Naive B cell (primary cell): Measurements from ENCODE around the gene ZNF791. TPM values are rescaled to one million over a fixed set of nuclear protein-coding genes. Genes with fewer than 3 reads are reported as not detected.
A peak's percentile ranks its signal among the peaks of the same experiment; 100 is the strongest.
"Not testable (repeated sequence)": the region's sequence is repeated elsewhere in the genome, so short reads cannot be mapped to it uniquely, and the experiment has no call there.

ENCODE experiments used
- ATAC-seq, 2 donors: fragments of 150-1000 bp; cut with Tn5 transposase; 2 replicates each; pipeline ENCODE4 v1.10.0; 2021; ENCODE audit warnings: low read depth in 2 of 2, mild to moderate bottlenecking in 2 of 2, moderate library complexity in 2 of 2
- DNase-seq: peaks from one replicate; pipeline ENCODE4 v3.0.0; 2022
- H3K27ac Mint-ChIP-seq, 6 donors: one replicate each; pipeline ENCODE4 v1.8.0; 2020 to 2022; ENCODE audit warnings: mild to moderate bottlenecking in 6 of 6, mixed read lengths in 6 of 6, moderate library complexity in 5 of 6, inconsistent platforms in 2 of 6
- H3K27me3 Mint-ChIP-seq, 3 donors: one replicate each; pipeline ENCODE4 v1.8.0; 2021 to 2022; ENCODE audit warnings: mixed read lengths in 3 of 3, mild to moderate bottlenecking in 1 of 3
- H3K36me3 Mint-ChIP-seq, 2 donors: one replicate each; pipeline ENCODE4 v1.8.0; 2020 to 2022; ENCODE audit warnings: mixed read lengths in 2 of 2, inconsistent platforms in 1 of 2, mild to moderate bottlenecking in 1 of 2
- H3K4me1 Mint-ChIP-seq, 3 donors: one replicate each; pipeline ENCODE4 v1.8.0; 2020 to 2022; ENCODE audit warnings: mixed read lengths in 3 of 3, inconsistent platforms in 1 of 3, mild to moderate bottlenecking in 1 of 3, moderate library complexity in 1 of 3
- H3K4me3 Mint-ChIP-seq, 8 donors: one replicate each; pipeline ENCODE4 v1.8.0; 2020 to 2022; ENCODE audit warnings: mild to moderate bottlenecking in 8 of 8, mixed read lengths in 8 of 8, moderate library complexity in 8 of 8, inconsistent platforms in 2 of 8
- H3K9me3 Mint-ChIP-seq, 7 donors: one replicate each; pipeline ENCODE4 v1.8.0; 2020 to 2022; ENCODE audit warnings: mixed read lengths in 7 of 7, mild to moderate bottlenecking in 5 of 7, inconsistent platforms in 2 of 7, moderate library complexity in 1 of 7
- polyA plus RNA-seq, 6 donors: library from polyadenylated mRNA; unstranded; fragments of 300-500 nt; fragmentation: Illumina TruSeq; gene quantifications; one replicate each; pipeline ENCODE4 v1.2.3, GENCODE V29; 2021; ENCODE audit warnings: low read depth in 6 of 6

Gene ZNF791
- polyA plus RNA-seq, 6 donors from 2014 or later = 22.8 to 44.1 (median 28.2) TPM

DNA sequence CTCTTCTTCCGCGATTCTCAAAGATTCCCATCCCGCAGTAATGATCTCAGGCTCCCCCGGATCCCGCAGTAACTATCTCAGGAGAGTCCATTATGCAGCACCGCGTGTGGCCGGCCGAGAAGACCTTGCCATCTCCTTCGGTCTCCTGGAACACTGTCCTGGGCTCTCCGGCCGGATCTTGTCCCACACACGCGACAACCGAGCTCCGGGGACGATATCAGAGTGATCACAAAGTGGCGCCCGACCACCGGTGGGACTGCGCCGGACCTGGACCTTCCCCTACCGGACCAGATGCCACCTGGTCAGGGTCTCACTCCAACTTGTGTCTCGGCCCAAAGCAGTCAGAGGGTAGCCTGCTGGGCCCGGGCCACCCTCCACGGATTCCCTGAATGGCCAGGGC is 31.8 kb downstream of the ZNF791 start:
- H3K4me1 Mint-ChIP-seq = peaks cover 10 to 22% (median 19%) of the 10 kb centered on the region in 3 donors
- H3K4me3 Mint-ChIP-seq = peak overlapping the region in 1 of 8 donors; percentile 6
- ATAC-seq (no peak), DNase-seq (no peak)
- no peaks in the 10 kb centered on the region for H3K9me3 Mint-ChIP-seq
- H3K27me3 Mint-ChIP-seq = no peaks in the 10 kb centered on the region
- peak overlapping the region in 1 of 6 donors; percentile 21 for H3K27ac Mint-ChIP-seq
- peaks cover 0 to 5% of the 10 kb centered on the region in 2 donors for H3K36me3 Mint-ChIP-seq

DNA sequence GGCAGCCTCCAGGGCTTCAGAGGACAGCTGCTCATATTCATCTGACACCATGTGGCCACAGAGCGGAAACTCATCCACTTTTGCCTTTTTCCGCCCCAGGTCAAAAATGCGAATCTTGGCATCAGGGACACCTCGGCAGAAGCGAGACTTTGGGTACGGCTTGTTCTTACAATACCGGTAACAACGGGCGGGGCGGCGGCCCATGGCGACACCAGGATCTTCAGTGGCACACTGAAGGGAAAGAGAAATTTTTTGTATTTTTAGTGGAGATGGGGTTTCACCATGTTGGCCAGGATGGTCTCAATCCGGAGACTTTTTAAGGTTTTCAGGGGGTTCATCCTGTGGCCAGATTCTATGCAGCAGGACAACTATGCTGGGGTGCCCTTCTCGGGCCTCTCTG is 33.0 kb downstream of the ZNF791 start:
- H3K9me3 Mint-ChIP-seq, DNase-seq, H3K4me3 Mint-ChIP-seq, H3K36me3 Mint-ChIP-seq, ATAC-seq, H3K27me3 Mint-ChIP-seq: not testable (repeated sequence)
- Mint-ChIP-seq H3K4me1 (peaks cover 16 to 26% (median 26%) of the 10 kb centered on the region in 3 donors), H3K27ac (peak overlapping the region in 2 of 6 donors; percentile 54 to 66)

DNA sequence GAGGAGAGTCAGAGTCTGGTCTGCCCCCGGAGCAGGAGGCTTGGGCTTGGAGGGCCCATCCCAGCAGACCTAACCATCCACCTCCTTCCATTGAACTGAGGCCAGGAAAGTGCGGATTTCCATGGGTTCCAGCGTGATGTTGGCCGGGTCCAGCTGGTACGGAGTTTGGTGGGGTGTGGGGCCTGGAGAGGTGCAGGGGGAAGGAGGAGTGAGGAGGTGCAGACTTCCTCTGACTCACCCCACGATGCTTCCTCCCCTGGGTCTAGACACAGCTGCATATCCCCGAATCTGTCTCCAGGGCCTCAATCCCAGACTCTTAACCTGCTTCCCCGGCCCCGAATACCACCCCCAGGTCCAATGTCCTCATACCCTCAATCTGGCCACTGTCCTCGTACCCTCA is 35.8 kb downstream of the ZNF791 start:
- Mint-ChIP-seq H3K27me3 (no peaks in the 10 kb centered on the region), H3K36me3 (peaks cover 0 to 5% of the 10 kb centered on the region in 2 donors), H3K27ac (peak overlapping the region in 2 of 6 donors; percentile 37 to 72), H3K9me3 (no peaks in the 10 kb centered on the region), H3K4me1 (peaks cover 5 to 21% (median 14%) of the 10 kb centered on the region in 3 donors), H3K4me3 (no peak overlapping the region)
- DNase-seq = no peak
- no peak for ATAC-seq

DNA sequence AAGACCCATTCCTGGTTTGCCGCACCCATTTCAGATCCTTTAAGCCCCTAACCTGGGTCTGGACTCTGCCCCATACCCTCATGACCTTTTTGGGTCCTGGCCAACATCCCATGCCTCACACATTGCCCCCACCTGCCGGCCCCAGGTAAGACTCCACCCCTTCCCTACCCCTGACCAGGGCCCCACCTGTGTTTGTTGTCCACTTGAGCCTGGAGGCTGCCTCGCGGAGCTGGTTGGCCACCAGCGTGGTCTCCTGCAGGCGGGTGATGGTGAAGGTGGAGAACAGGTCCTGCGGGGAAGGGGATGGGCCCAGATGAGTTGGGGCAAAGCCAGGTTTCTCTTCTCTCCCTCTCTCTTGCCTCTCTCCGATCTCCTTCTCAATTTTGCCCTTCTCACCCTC is 36.3 kb downstream of the ZNF791 start:
- Mint-ChIP-seq H3K4me1 (peaks cover 5 to 21% (median 14%) of the 10 kb centered on the region in 3 donors), H3K27me3 (no peaks in the 10 kb centered on the region), H3K4me3 (peak overlapping the region in 3 of 8 donors; percentile 30 to 45 (median 38)), H3K27ac (peak overlapping the region in 4 of 6 donors; percentile 37 to 83 (median 68)), H3K9me3 (no peaks in the 10 kb centered on the region), H3K36me3 (peaks cover 0 to 5% of the 10 kb centered on the region in 2 donors)
- no peak for DNase-seq
- ATAC-seq = no peak

DNA sequence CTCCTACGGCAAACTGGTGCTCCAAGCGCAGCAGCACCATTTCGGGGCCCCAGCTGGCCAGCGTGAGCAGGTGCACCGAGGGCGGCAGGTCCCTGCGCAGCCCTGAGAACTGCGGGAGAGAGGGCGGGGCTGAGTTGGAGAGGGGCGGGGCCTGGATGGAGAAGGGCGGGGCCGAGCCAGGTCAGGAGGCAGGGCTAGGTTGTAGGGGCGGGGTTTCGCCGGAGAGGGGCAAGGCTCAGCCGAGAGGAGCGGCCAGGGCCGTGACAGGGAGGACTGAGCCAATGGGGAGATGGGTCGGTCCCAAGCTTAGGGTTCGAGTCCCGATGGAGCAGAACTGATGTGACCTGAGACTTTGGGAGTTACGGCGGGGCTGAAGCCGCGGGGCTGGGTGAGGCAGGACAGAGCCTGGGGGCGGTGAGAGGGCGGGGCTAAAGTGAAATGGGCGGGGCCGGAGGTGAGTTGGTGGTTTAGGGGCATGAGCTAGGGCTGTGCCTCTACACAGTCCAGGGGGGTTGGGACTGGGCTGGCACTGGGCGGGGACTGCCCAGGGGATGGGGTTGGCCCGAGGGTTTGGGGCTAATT is 36.9 kb downstream of the ZNF791 start:
- no peaks in the 10 kb centered on the region for H3K9me3 Mint-ChIP-seq
- H3K36me3 Mint-ChIP-seq = peaks cover 0 to 5% of the 10 kb centered on the region in 2 donors
- H3K27ac Mint-ChIP-seq = peak overlapping the region in 2 of 6 donors; percentile 60 to 72
- peak overlapping the region in 3 of 8 donors; percentile 45 to 81 (median 65) for H3K4me3 Mint-ChIP-seq
- no peaks in the 10 kb centered on the region for H3K27me3 Mint-ChIP-seq
- DNase-seq = peak; percentile 19
- peaks cover 5 to 18% (median 14%) of the 10 kb centered on the region in 3 donors for H3K4me1 Mint-ChIP-seq
- ATAC-seq = peak; percentile 76 to 79

DNA sequence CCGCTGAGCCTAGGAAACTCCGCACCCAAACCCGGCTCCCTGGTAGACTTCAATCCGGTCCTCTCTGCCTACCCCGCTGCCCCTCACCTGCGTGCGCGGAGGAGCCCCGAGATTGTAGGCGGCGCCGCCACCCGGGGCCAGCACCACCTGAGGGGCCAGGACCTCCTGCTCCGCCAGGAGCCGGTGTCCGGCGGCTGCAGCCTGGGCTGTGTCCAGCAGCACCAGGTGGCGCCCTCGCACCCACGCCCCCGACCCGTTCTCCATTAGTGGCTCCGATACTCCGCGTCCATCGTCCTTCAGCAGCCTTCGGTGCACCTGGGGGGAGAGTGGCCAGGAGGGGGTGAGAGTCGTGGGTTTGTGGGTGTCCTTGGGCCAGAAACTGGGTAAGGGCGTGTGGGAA is 37.4 kb downstream of the ZNF791 start:
- H3K27ac Mint-ChIP-seq = peak overlapping the region in 1 of 6 donors; percentile 92
- no peaks in the 10 kb centered on the region for H3K27me3 Mint-ChIP-seq
- H3K4me1 Mint-ChIP-seq = peaks cover 5 to 18% (median 14%) of the 10 kb centered on the region in 3 donors
- no peaks in the 10 kb centered on the region for H3K9me3 Mint-ChIP-seq
- DNase-seq = no peak
- H3K36me3 Mint-ChIP-seq = peaks cover 0 to 5% of the 10 kb centered on the region in 2 donors
- ATAC-seq = peak in 1 of 2 donors; percentile 2
- no peak overlapping the region for H3K4me3 Mint-ChIP-seq

DNA sequence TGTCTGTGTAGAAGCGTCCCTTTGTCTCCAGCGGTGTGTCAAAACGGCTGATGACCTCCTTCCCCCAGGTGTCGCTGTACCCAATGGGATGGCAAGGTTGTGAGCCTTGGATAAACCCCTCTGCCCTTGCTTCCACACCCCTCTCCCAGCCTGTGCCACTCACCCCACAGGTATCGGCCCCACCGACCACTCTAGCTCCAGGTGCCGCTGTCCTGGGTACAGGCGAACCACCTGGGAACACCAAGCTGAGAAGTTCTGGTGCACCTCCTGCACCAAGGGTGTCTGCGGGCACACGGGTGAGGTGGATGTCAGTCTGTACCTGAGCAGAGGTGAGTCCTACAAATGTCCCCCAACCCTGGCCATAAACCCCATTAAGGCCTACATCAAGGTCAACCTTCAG is 39.2 kb downstream of the ZNF791 start:
- no peak overlapping the region for H3K4me3 Mint-ChIP-seq
- H3K9me3 Mint-ChIP-seq = no peaks in the 10 kb centered on the region
- ATAC-seq (no peak), DNase-seq (no peak)
- H3K27me3 Mint-ChIP-seq = no peaks in the 10 kb centered on the region
- H3K27ac Mint-ChIP-seq = peak overlapping the region in 1 of 6 donors; percentile 74
- peaks cover under 1 to 5% of the 10 kb centered on the region in 2 donors for H3K36me3 Mint-ChIP-seq
- H3K4me1 Mint-ChIP-seq = peaks cover 5 to 18% (median 12%) of the 10 kb centered on the region in 3 donors

DNA sequence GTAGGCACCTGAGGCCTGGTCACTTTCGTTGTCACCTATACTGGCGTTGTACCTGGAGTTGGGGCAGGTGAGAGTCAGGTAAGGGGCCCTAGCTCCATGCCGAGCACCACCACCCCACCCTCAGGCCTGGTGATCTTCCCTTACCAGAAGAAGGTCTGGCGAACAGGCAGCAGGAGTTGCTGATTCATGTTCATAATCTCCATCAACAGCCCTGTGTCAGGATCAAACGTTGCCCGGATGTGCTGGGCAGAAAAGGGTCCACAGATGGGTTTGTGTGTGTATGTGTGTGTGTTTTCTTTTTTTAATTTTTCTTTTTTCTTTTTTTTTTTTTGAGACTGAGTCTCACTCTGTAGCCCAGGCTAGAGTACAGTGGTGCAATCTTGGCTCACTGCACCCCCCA is 41.5 kb downstream of the ZNF791 start:
- ATAC-seq (no peak), DNase-seq (no peak)
- Mint-ChIP-seq H3K4me3 (no peak overlapping the region), H3K36me3 (peaks cover 4 to 14% of the 10 kb centered on the region in 2 donors), H3K27ac (no peak overlapping the region), H3K9me3 (no peaks in the 10 kb centered on the region), H3K27me3 (no peaks in the 10 kb centered on the region), H3K4me1 (peaks cover 8 to 20% (median 16%) of the 10 kb centered on the region in 3 donors)

DNA sequence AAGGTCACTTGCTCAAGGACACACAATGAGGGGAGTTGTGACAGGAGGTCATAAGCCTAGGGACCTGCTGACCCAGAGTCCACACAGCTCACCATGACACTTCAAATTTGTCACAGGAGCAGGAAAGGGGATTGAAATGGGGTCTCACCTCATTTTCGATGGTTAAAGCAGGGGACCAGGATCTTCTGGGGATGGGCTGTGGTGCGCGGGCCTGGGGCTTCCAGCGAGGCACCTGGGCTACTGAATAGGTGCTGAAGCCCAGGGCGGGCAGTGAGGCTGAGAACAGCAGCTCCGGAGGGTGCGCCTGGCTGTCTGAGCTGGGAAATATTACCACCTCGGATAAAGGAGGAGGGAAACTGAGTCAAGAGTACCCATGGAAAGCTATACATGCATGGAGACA is 44.8 kb downstream of the ZNF791 start:
- DNase-seq = no peak
- Mint-ChIP-seq H3K36me3 (peaks cover 4 to 25% of the 10 kb centered on the region in 2 donors), H3K4me1 (peaks cover 3 to 25% (median 11%) of the 10 kb centered on the region in 3 donors), H3K4me3 (peak overlapping the region in 1 of 8 donors; percentile 33), H3K27ac (peak overlapping the region in 2 of 6 donors; percentile 2 to 67), H3K27me3 (no peaks in the 10 kb centered on the region), H3K9me3 (no peaks in the 10 kb centered on the region)
- ATAC-seq = no peak

DNA sequence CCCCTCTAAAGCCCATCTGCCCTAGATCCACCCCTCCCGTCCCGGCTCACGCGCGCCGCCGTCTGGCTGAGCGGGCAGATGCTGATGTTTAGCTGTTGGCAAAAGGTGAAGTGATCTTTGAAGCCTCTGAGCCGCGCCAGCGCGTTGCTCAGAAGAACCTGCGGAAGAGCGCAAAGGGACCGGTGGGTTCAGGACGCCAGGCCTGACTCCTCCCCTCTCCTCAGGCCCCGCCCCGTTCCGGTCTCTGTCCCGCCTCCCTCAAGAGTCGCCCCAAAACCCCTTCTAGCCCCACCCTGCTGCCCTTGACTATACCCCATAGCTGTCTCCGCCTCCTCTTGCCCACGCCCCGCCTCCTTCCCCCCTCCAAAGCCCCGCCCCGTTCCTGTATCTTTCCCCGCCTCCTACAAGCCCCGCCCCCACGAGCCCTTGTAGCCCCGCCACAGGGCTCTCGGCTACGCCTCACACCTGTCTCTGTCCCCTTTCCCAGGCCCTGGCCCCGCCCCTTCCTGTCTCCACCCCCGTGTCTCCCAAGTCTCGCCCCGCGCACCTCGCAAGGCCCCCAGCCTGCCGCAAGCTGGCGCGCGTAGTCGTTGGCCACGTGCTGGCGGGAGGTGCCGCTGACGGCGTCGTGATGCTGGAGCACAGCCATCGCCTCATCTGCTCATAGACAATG is 46.3 kb downstream of the ZNF791 start:
- H3K36me3 Mint-ChIP-seq = peaks cover 4 to 25% of the 10 kb centered on the region in 2 donors
- H3K27ac Mint-ChIP-seq = peak overlapping the region in 1 of 6 donors; percentile 82
- ATAC-seq (no peak), DNase-seq (no peak)
- no peaks in the 10 kb centered on the region for H3K9me3 Mint-ChIP-seq
- H3K4me1 Mint-ChIP-seq = peaks cover 6 to 25% (median 11%) of the 10 kb centered on the region in 3 donors
- no peaks in the 10 kb centered on the region for H3K27me3 Mint-ChIP-seq
- peak overlapping the region in 2 of 8 donors; percentile 23 to 69 for H3K4me3 Mint-ChIP-seq

DNA sequence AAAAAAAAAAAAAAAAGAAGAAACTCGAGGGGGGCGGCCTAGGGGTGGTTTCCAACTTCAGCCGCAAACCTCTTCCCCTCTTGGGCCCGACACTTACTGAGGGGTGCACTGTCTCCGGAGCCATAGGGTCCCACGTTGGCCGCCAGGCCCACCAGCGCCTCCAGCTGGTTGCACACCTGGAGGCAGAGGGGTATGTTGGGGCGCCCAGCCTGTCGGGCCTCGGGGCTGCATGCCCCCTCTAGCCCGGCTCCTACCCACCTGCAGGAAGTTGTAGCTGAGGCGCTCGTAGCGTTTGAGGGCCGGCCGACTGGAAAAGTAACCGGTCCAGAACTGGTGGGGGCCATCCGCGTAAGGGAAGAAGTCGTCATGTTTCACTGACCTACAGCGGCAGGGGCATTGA is 47.2 kb downstream of the ZNF791 start:
- Mint-ChIP-seq H3K4me3 (no peak overlapping the region), H3K9me3 (no peaks in the 10 kb centered on the region), H3K27ac (peak overlapping the region in 1 of 6 donors; percentile 90), H3K27me3 (no peaks in the 10 kb centered on the region), H3K36me3 (peaks cover 4 to 25% of the 10 kb centered on the region in 2 donors), H3K4me1 (peaks cover 6 to 25% (median 11%) of the 10 kb centered on the region in 3 donors)
- no peak for DNase-seq
- no peak for ATAC-seq

DNA sequence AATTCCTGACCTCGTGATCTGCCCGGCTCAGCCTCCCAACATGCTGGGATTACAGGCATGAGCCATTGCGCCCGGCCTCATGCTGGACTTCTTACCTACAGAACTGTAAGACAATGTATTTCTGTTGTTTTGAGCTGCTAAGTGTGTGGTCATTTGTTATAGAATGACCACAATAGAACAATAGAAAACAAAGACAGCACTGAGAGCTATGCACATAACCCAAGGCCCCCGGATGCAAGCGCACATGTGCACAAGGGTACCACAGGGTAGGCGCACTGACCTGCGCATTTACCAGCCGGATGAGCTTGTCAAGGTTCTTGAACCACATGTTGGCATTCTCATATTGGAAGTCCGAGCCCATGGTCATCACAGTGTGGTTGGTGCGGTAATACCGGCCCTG is 50.3 kb downstream of the ZNF791 start:
- Mint-ChIP-seq H3K36me3 (peaks cover 0 to 14% of the 10 kb centered on the region in 2 donors), H3K9me3 (no peaks in the 10 kb centered on the region), H3K4me1 (peaks cover 22 to 34% (median 29%) of the 10 kb centered on the region in 3 donors), H3K4me3 (no peak overlapping the region), H3K27me3 (no peaks in the 10 kb centered on the region), H3K27ac (peak overlapping the region in 1 of 6 donors; percentile 41)
- no peak for ATAC-seq
- DNase-seq = no peak

DNA sequence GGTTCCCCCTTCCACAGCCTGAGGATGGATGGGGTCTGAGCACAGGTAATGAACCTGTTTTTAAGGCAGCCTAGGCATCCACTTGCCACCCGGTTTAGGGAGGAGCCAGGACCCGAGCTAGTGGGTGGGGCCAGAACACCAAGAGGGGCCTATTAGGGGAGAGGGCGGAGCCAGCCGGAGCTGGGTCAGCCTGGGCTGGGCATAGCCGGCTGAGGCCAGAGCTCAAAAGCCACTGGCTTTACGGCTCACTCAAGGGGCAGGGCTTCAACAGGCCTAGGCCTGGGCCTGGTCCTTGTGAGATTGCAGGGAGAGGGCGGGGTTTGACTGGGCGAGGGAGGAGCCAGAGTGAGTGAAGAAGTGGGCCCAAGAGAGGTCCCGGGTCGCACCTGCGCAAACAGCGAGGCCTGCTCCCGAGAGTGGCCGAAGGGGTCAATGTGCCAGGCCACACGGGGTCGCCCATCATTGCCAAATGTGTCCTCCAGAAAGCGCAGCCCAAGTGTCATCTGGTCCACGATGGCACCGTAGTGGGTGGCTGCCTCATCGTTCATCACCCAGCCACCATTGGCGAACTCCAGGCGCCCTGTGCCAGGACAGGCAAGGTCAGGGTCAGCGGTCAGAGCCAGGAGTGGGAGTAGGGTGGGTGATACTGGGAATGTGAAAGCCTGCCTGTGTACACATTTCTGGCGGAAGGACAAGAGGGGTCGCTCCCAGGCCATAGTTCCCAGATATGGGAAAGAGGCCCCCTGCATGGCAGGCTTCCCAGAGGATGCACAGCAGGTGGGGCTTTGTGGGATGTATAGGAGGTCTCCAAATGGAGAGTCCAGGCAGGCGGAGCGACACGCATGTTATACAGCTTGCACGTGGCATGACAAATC is 53.9 kb downstream of the ZNF791 start:
- Mint-ChIP-seq H3K4me1 (peaks cover 42 to 60% (median 50%) of the 10 kb centered on the region in 3 donors), H3K27ac (peak overlapping the region; percentile 100), H3K4me3 (peak overlapping the region; percentile 91 to 100 (median 99)), H3K36me3 (peaks cover 0 to 8% of the 10 kb centered on the region in 2 donors), H3K9me3 (no peaks in the 10 kb centered on the region), H3K27me3 (no peaks in the 10 kb centered on the region)
- DNase-seq = no peak
- no peak for ATAC-seq
